ENCODE data around the gene FHIP1B. TPM values are rescaled to one million over a fixed set of nuclear protein-coding genes. Genes with fewer than 3 reads are reported as not detected.

The FHIP1B gene
- total and polyA plus RNA-seq, 2 of the 4 experiments (the other 2 are of a cell fraction), result 5.9 to 30.2 TPM

DNA sequence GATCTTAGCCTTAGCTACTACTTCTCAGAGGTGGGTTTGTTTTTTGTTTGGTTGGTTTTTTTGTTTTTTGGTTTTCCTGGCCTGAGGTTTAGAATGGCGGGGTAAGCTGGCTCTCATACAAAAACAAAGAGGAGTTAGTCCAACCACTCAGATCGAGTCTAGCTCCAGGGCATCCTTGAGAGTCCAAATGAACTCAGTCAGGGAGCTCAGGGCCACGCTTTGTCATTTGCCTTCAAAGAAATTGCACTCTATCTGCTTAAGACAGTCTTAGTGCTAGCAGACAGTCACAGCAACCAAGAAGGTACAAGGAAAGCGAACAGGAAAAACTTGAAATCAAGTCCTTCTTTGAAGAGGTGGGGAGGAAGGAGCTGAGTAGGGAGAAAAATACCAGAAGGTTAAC, 17.9 kb downstream of the FHIP1B start:
- no peak overlapping the region for H2BK15ac ChIP-seq (ENCODE audit: low read depth, low read length)
- DNase-seq (no peak), ATAC-seq (ENCODE audit: low read depth) (no peak)
- no peak overlapping the region for H3K14ac ChIP-seq (replicated peaks; ENCODE audit: low read depth, low read length)
- peaks cover 8 to 11% of the 10 kb centered on the region in 2 experiments; a peak in 3 of 4 replicates for H3K79me1 ChIP-seq (ENCODE audit: low read depth in 1 of 2, low read length in 2 of 2)
- H3K9ac ChIP-seq (ENCODE audit: low read depth, low read length), result no peak overlapping the region
- in situ Hi-C loops (cut with MboI; ENCODE audit: low sequenced_read_pairs), result no loop called here
- WGBS, 2 experiments (ENCODE audit: extremely low coverage in 2 of 2, insufficient read length in 1 of 2), result 93% methylated on average over 3 of the region's 4 CpGs; no CpG with 5 or more reads in 1 of the 2 experiments
- POLR2A ChIA-PET (ENCODE audit: unreplicated experiment), result no interaction called here
- no peak overlapping the region for H3K27ac ChIP-seq (ENCODE audit: insufficient read depth, low read length)
- H2AK9ac ChIP-seq (replicated peaks; ENCODE audit: low read depth, low read length, poor library complexity), result no peak overlapping the region
- H3K4me2 ChIP-seq (ENCODE audit: low read depth, low read length), result no peak overlapping the region
- CTCF ChIA-PET, result interaction anchor here (0.7 kb wide), 1 partner anchor 9 kb away, joined by 3 read pairs; no protein-coding TSS in a partner anchor
- no peak overlapping the region for H3K4me3 ChIP-seq (ENCODE audit: insufficient read depth, low read depth, low read length)
- peaks cover 39% of the 10 kb centered on the region for H3K36me3 ChIP-seq (ENCODE audit: control insufficient read depth, insufficient read depth, low read length)
- no peak overlapping the region for H2AK5ac ChIP-seq (ENCODE audit: low read depth, low read length)
- no peak overlapping the region for H4K91ac ChIP-seq (ENCODE audit: insufficient read depth, low read depth, low read length)
- peaks cover 2% of the 10 kb centered on the region; the same call in 1 of the 2 replicates for H3K9me1 ChIP-seq (ENCODE audit: insufficient read depth, low read length)
- peaks cover 3% of the 10 kb centered on the region; the same call in 1 of the 2 replicates for H4K20me1 ChIP-seq (ENCODE audit: insufficient read depth, low read length)
- H3K23ac ChIP-seq (ENCODE audit: low read depth, low read length), result no peak overlapping the region
- H3K27me3 ChIP-seq (ENCODE audit: control insufficient read depth, insufficient read depth, low read length), result no peaks in the 10 kb centered on the region
- H4K5ac ChIP-seq (ENCODE audit: low read depth, low read length), result no peak overlapping the region
- no peak overlapping the region for H2BK120ac ChIP-seq (ENCODE audit: low read depth, low read length)
- no peaks in the 10 kb centered on the region for H3K9me3 ChIP-seq (ENCODE audit: control insufficient read depth, insufficient read depth, low read length)
- no peak overlapping the region for H4K8ac ChIP-seq (ENCODE audit: low read depth in 2 of 2, low read length in 2 of 2)
- dilution Hi-C loops (cut with HindIII; ENCODE audit: low sequenced_read_pairs, unreplicated experiment), result no loop called here
- H2BK5ac ChIP-seq (ENCODE audit: low read depth, low read length, poor library complexity, severe bottlenecking), result no peak overlapping the region
- TF ChIP-seq MAFK (IDR thresholded peaks at IDR 0.05; ENCODE audit: low read depth, low read length), result no peak
- TF ChIP-seq CHD1 (IDR thresholded peaks at IDR 0.05; ENCODE audit: low read depth, low read length), result no peak
- TF ChIP-seq CEBPB (IDR thresholded peaks at IDR 0.05; ENCODE audit: low read depth, low read length), result no peak
- TF ChIP-seq RFX5 (IDR thresholded peaks at IDR 0.05; ENCODE audit: low read depth, low read length), result no peak
- TF ChIP-seq, protein P1, sequence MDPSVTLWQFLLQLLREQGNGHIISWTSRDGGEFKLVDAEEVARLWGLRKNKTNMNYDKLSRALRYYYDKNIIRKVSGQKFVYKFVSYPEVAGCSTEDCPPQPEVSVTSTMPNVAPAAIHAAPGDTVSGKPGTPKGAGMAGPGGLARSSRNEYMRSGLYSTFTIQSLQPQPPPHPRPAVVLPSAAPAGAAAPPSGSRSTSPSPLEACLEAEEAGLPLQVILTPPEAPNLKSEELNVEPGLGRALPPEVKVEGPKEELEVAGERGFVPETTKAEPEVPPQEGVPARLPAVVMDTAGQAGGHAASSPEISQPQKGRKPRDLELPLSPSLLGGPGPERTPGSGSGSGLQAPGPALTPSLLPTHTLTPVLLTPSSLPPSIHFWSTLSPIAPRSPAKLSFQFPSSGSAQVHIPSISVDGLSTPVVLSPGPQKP (IDR thresholded peaks at IDR 0.05; ENCODE audit: borderline replicate concordance, low read depth, low read length), result no peak
- no peak for TF ChIP-seq BHLHE40 (IDR thresholded peaks at IDR 0.05; ENCODE audit: low read depth, low read length)
- no peak for TF ChIP-seq SMC3 (IDR thresholded peaks at IDR 0.05; ENCODE audit: low read depth, low read length)
- no peak for TF ChIP-seq RAD21 (IDR thresholded peaks at IDR 0.05; ENCODE audit: low read length)
- TF ChIP-seq, protein P2, sequence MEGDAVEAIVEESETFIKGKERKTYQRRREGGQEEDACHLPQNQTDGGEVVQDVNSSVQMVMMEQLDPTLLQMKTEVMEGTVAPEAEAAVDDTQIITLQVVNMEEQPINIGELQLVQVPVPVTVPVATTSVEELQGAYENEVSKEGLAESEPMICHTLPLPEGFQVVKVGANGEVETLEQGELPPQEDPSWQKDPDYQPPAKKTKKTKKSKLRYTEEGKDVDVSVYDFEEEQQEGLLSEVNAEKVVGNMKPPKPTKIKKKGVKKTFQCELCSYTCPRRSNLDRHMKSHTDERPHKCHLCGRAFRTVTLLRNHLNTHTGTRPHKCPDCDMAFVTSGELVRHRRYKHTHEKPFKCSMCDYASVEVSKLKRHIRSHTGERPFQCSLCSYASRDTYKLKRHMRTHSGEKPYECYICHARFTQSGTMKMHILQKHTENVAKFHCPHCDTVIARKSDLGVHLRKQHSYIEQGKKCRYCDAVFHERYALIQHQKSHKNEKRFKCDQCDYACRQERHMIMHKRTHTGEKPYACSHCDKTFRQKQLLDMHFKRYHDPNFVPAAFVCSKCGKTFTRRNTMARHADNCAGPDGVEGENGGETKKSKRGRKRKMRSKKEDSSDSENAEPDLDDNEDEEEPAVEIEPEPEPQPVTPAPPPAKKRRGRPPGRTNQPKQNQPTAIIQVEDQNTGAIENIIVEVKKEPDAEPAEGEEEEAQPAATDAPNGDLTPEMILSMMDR (conservative IDR thresholded peaks at IDR 0.05; ENCODE audit: low read depth, low read length), result no peak
- TF ChIP-seq POLR2A (IDR thresholded peaks at IDR 0.05; ENCODE audit: low read depth, low read length), result no peak
- no peak for TF ChIP-seq NFE2L2 (IDR thresholded peaks at IDR 0.05; ENCODE audit: low read depth, low read length)
- no peak for TF ChIP-seq RCOR1 (IDR thresholded peaks at IDR 0.05; ENCODE audit: insufficient replicate concordance, low read length)
- no peak overlapping the region for H3K4ac ChIP-seq (ENCODE audit: low read depth, low read length)
- no TSS peak for BruUV-seq (replicated peaks)
- intact Hi-C loops (cut with micrococcal nuclease), result no loop called here
- H3K56ac ChIP-seq (ENCODE audit: extremely low read depth, insufficient read depth, low read length), result no peak overlapping the region
- H3K18ac ChIP-seq (ENCODE audit: low read depth, low read length), result no peak overlapping the region
- H2AFZ ChIP-seq (replicated peaks; ENCODE audit: low read length, poor library complexity), result no peak overlapping the region
- peaks cover 5% of the 10 kb centered on the region for H3K4me1 ChIP-seq (ENCODE audit: control insufficient read depth, insufficient read depth, low read length)
- no peak overlapping the region for H2BK20ac ChIP-seq (ENCODE audit: low read depth, low read length)

All from IMR-90 (cell line).